WTC11 (cell line): Measurements from ENCODE around the gene B3GNT4.

Source experiments
- ATF6 ChIP-seq: sonication (generic); formaldehyde crosslinking; IDR thresholded peaks from 2 replicates; pipeline ENCODE4 v1.8.1; 2023; ENCODE audit warnings: mild to moderate bottlenecking, missing genetic modification reagents
- CTCF ChIP-seq: fragments of 200-600 bp; IDR thresholded peaks from 2 replicates; pipeline ENCODE4 v1.8.0; 2022; ENCODE audit warnings: antibody characterized with exemption
- ESRRA ChIP-seq: sonication (generic); formaldehyde crosslinking; IDR thresholded peaks from 2 replicates; pipeline ENCODE4 v1.8.1; 2022; ENCODE audit warnings: mild to moderate bottlenecking, missing genetic modification reagents, borderline replicate concordance
- IRF2 ChIP-seq: sonication (generic); formaldehyde crosslinking; IDR thresholded peaks from 2 replicates; pipeline ENCODE4 v1.8.0; 2022; ENCODE audit warnings: low read depth, missing genetic modification reagents, borderline replicate concordance
- JUN ChIP-seq: sonication (generic); formaldehyde crosslinking; IDR thresholded peaks from 2 replicates; pipeline ENCODE4 v1.8.0; 2023; ENCODE audit warnings: mild to moderate bottlenecking, missing genetic modification reagents
- NFYB ChIP-seq: sonication (generic); formaldehyde crosslinking; conservative IDR thresholded peaks from 2 replicates; pipeline ENCODE4 v1.8.0; 2022; ENCODE audit warnings: low read depth, missing genetic modification reagents
- TEAD4 ChIP-seq: sonication (generic); formaldehyde crosslinking; IDR thresholded peaks from 2 replicates; pipeline ENCODE4 v1.8.0; 2022; ENCODE audit warnings: mild to moderate bottlenecking, missing genetic modification reagents
- TP53 ChIP-seq: sonication (generic); formaldehyde crosslinking; IDR thresholded peaks from 2 replicates; pipeline ENCODE4 v1.8.1; 2023; ENCODE audit warnings: mild to moderate bottlenecking, missing genetic modification reagents
- TF ChIP-seq, protein P1 (sequence below): sonication (generic); formaldehyde crosslinking; IDR thresholded peaks from 2 replicates; pipeline ENCODE4 v1.8.0; 2022; ENCODE audit warnings: mild to moderate bottlenecking, missing genetic modification reagents

DNA sequence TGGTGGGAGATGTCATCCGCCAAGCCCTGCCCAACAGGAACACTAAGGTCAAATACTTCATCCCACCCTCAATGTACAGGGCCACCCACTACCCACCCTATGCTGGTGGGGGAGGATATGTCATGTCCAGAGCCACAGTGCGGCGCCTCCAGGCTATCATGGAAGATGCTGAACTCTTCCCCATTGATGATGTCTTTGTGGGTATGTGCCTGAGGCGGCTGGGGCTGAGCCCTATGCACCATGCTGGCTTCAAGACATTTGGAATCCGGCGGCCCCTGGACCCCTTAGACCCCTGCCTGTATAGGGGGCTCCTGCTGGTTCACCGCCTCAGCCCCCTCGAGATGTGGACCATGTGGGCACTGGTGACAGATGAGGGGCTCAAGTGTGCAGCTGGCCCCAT is 3.5 kb downstream of the B3GNT4 start:
- TF ChIP-seq IRF2 (CRISPR knock-in tag): no peak
- TF ChIP-seq JUN (CRISPR knock-in tag): no peak
- TF ChIP-seq NFYB (CRISPR knock-in tag): no peak
- TF ChIP-seq ATF6 (CRISPR knock-in tag): no peak
- TF ChIP-seq TP53 (CRISPR knock-in tag): no peak
- no peak for TF ChIP-seq TEAD4 (CRISPR knock-in tag)
- no peak for TF ChIP-seq CTCF
- TF ChIP-seq ESRRA (CRISPR knock-in tag): no peak
- TF ChIP-seq, protein P1, sequence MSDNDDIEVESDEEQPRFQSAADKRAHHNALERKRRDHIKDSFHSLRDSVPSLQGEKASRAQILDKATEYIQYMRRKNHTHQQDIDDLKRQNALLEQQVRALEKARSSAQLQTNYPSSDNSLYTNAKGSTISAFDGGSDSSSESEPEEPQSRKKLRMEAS (CRISPR knock-in tag): no peak
